Activated naive CD8-positive, alpha-beta T cell treated with anti-CD3 and anti-CD28 coated beads for 36 hours (primary cell): ENCODE measurements around the gene LAG3. TPM values are rescaled to one million over a fixed set of nuclear protein-coding genes. Genes with fewer than 3 reads are reported as not detected.
A peak's percentile ranks its signal among the peaks of the same experiment; 100 is the strongest.

ENCODE experiments used
- DNase-seq: peaks from one replicate; pipeline ENCODE4 v3.0.0; 2021
- H3K27ac Mint-ChIP-seq: one replicate; pipeline ENCODE4 v1.8.0; 2022; ENCODE audit warnings: mild to moderate bottlenecking, moderate library complexity, mixed read lengths
- H3K27me3 Mint-ChIP-seq: one replicate; pipeline ENCODE4 v1.8.0; 2022; ENCODE audit warnings: mild to moderate bottlenecking, mixed read lengths
- H3K36me3 Mint-ChIP-seq: one replicate; pipeline ENCODE4 v1.8.0; 2021; ENCODE audit warnings: mild to moderate bottlenecking, mixed read lengths
- H3K4me1 Mint-ChIP-seq: one replicate; pipeline ENCODE4 v1.8.0; 2021; ENCODE audit warnings: mixed read lengths
- H3K4me3 Mint-ChIP-seq: one replicate; pipeline ENCODE4 v1.8.0; 2022; ENCODE audit warnings: mild to moderate bottlenecking, moderate library complexity, mixed read lengths
- H3K9me3 Mint-ChIP-seq: one replicate; pipeline ENCODE4 v1.8.0; 2022; ENCODE audit warnings: mixed read lengths
- total RNA-seq, 2 experiments: library from RNA; stranded (reverse); gene quantifications; one replicate each; pipeline ENCODE4 v1.2.3, GENCODE V29; 2021

LAG3 gene
- total RNA-seq, 2 experiments from 2014 or later = 64.8 to 67.7 TPM

GRCh38 chr12:6786416-6787094 is 14.2 kb downstream of the LAG3 start:
- Mint-ChIP-seq H3K9me3 (no peaks in the 10 kb centered on the region), H3K36me3 (no peaks in the 10 kb centered on the region), H3K27ac (no peak overlapping the region), H3K4me3 (peak overlapping the region; percentile 5), H3K27me3 (no peaks in the 10 kb centered on the region), H3K4me1 (peaks cover 51% of the 10 kb centered on the region)
- no peak for DNase-seq

GRCh38 chr12:6787309-6787708 is 15.0 kb downstream of the LAG3 start:
- H3K27ac Mint-ChIP-seq = no peak overlapping the region
- H3K36me3 Mint-ChIP-seq = no peaks in the 10 kb centered on the region
- no peak for DNase-seq
- H3K4me3 Mint-ChIP-seq = no peak overlapping the region
- peaks cover 54% of the 10 kb centered on the region for H3K4me1 Mint-ChIP-seq
- H3K27me3 Mint-ChIP-seq = no peaks in the 10 kb centered on the region
- H3K9me3 Mint-ChIP-seq = no peaks in the 10 kb centered on the region

GRCh38 chr12:6788972-6789924 is 16.9 kb downstream of the LAG3 start, which contains the start of gene CD4:
TSS of gene CD4 (plus strand) at chr12:6789528. CDS start at chr12:6800139, 10,611 bp downstream.
- H3K27me3 Mint-ChIP-seq = peaks cover 4% of the 10 kb centered on the region
- H3K27ac Mint-ChIP-seq = no peak within 1 kb of the TSS
- DNase-seq = peak; percentile 54
- peak within 1 kb of the TSS; percentile 4 for H3K4me3 Mint-ChIP-seq
- H3K4me1 Mint-ChIP-seq = peaks cover 53% of the 10 kb centered on the region
- no peaks in the 10 kb centered on the region for H3K9me3 Mint-ChIP-seq
- H3K36me3 Mint-ChIP-seq = no peaks in the 10 kb centered on the region

GRCh38 chr12:6790496-6791150 is 18.3 kb downstream of the LAG3 start:
- H3K36me3 Mint-ChIP-seq = no peaks in the 10 kb centered on the region
- H3K4me3 Mint-ChIP-seq = no peak overlapping the region
- DNase-seq = no peak
- no peak overlapping the region for H3K27ac Mint-ChIP-seq
- H3K4me1 Mint-ChIP-seq = peaks cover 47% of the 10 kb centered on the region
- peaks cover 4% of the 10 kb centered on the region for H3K27me3 Mint-ChIP-seq
- no peaks in the 10 kb centered on the region for H3K9me3 Mint-ChIP-seq

GRCh38 chr12:6791931-6792520 is 19.7 kb downstream of the LAG3 start:
- no peak overlapping the region for H3K4me3 Mint-ChIP-seq
- no peak for DNase-seq
- H3K36me3 Mint-ChIP-seq = no peaks in the 10 kb centered on the region

GRCh38 chr12:6792522-6793201 is 20.3 kb downstream of the LAG3 start:
- H3K4me3 Mint-ChIP-seq = peak overlapping the region; percentile 37
- no peaks in the 10 kb centered on the region for H3K9me3 Mint-ChIP-seq
- no peaks in the 10 kb centered on the region for H3K36me3 Mint-ChIP-seq
- peaks cover 14% of the 10 kb centered on the region for H3K27me3 Mint-ChIP-seq
- H3K4me1 Mint-ChIP-seq = peaks cover 37% of the 10 kb centered on the region
- peak overlapping the region; percentile 4 for H3K27ac Mint-ChIP-seq
- DNase-seq = no peak

More at GRCh38 chr12:6791931-6792520, 19.7 kb downstream of the LAG3 start:
- peaks cover 14% of the 10 kb centered on the region for H3K27me3 Mint-ChIP-seq
- H3K9me3 Mint-ChIP-seq = no peaks in the 10 kb centered on the region
- H3K4me1 Mint-ChIP-seq = peaks cover 38% of the 10 kb centered on the region
- H3K27ac Mint-ChIP-seq = peak overlapping the region; percentile 4

- no peak for DNase-seq
- Mint-ChIP-seq H3K36me3 (no peaks in the 10 kb centered on the region), H3K9me3 (no peaks in the 10 kb centered on the region), H3K4me1 (peaks cover 26% of the 10 kb centered on the region), H3K27me3 (peaks cover 22% of the 10 kb centered on the region), H3K27ac (no peak overlapping the region), H3K4me3 (no peak overlapping the region)
Observed at GRCh38 chr12:6795088-6795487, 22.8 kb downstream of the LAG3 start.

- peaks cover 22% of the 10 kb centered on the region for H3K27me3 Mint-ChIP-seq
- no peaks in the 10 kb centered on the region for H3K9me3 Mint-ChIP-seq
- H3K27ac Mint-ChIP-seq = no peak overlapping the region
- no peaks in the 10 kb centered on the region for H3K36me3 Mint-ChIP-seq
- DNase-seq = no peak
- H3K4me1 Mint-ChIP-seq = peaks cover 20% of the 10 kb centered on the region
- H3K4me3 Mint-ChIP-seq = no peak overlapping the region
Observed at GRCh38 chr12:6796576-6796975, 24.3 kb downstream of the LAG3 start.

GRCh38 chr12:6799147-6799546 is 26.8 kb downstream of the LAG3 start:
- peaks cover 22% of the 10 kb centered on the region for H3K27me3 Mint-ChIP-seq
- DNase-seq = no peak
- H3K4me3 Mint-ChIP-seq = no peak overlapping the region
- H3K4me1 Mint-ChIP-seq = no peaks in the 10 kb centered on the region
- no peak overlapping the region for H3K27ac Mint-ChIP-seq
- H3K9me3 Mint-ChIP-seq = no peaks in the 10 kb centered on the region
- no peaks in the 10 kb centered on the region for H3K36me3 Mint-ChIP-seq

- H3K27ac Mint-ChIP-seq = no peak overlapping the region
- no peaks in the 10 kb centered on the region for H3K9me3 Mint-ChIP-seq
- no peak for DNase-seq
- no peaks in the 10 kb centered on the region for H3K4me1 Mint-ChIP-seq
- no peak overlapping the region for H3K4me3 Mint-ChIP-seq
- no peaks in the 10 kb centered on the region for H3K36me3 Mint-ChIP-seq
- H3K27me3 Mint-ChIP-seq = no peaks in the 10 kb centered on the region
Observed at GRCh38 chr12:6807170-6807569, 34.9 kb downstream of the LAG3 start.

- H3K36me3 Mint-ChIP-seq = no peaks in the 10 kb centered on the region
- H3K27ac Mint-ChIP-seq = no peak overlapping the region
- no peaks in the 10 kb centered on the region for H3K9me3 Mint-ChIP-seq
- DNase-seq = no peak
- no peaks in the 10 kb centered on the region for H3K27me3 Mint-ChIP-seq
- H3K4me1 Mint-ChIP-seq = no peaks in the 10 kb centered on the region
- H3K4me3 Mint-ChIP-seq = no peak overlapping the region
Observed at GRCh38 chr12:6809056-6809455, 36.7 kb downstream of the LAG3 start.

- no peak overlapping the region for H3K27ac Mint-ChIP-seq
- no peak for DNase-seq
- H3K9me3 Mint-ChIP-seq = no peaks in the 10 kb centered on the region
- no peaks in the 10 kb centered on the region for H3K27me3 Mint-ChIP-seq
- H3K36me3 Mint-ChIP-seq = no peaks in the 10 kb centered on the region
- no peak overlapping the region for H3K4me3 Mint-ChIP-seq
- H3K4me1 Mint-ChIP-seq = no peaks in the 10 kb centered on the region
Observed at GRCh38 chr12:6810758-6811157, 38.4 kb downstream of the LAG3 start.

GRCh38 chr12:6813363-6813762 is 41.0 kb downstream of the LAG3 start:
- Mint-ChIP-seq H3K9me3 (no peaks in the 10 kb centered on the region), H3K27me3 (no peaks in the 10 kb centered on the region), H3K4me3 (no peak overlapping the region), H3K4me1 (no peaks in the 10 kb centered on the region), H3K27ac (no peak overlapping the region), H3K36me3 (no peaks in the 10 kb centered on the region)
- DNase-seq = no peak

GRCh38 chr12:6816598-6816997 is 44.3 kb downstream of the LAG3 start:
- H3K4me3 Mint-ChIP-seq = no peak overlapping the region
- H3K27me3 Mint-ChIP-seq = peaks cover 13% of the 10 kb centered on the region
- H3K4me1 Mint-ChIP-seq = peaks cover 5% of the 10 kb centered on the region
- H3K27ac Mint-ChIP-seq = no peak overlapping the region
- no peak for DNase-seq
- no peaks in the 10 kb centered on the region for H3K9me3 Mint-ChIP-seq
- H3K36me3 Mint-ChIP-seq = no peaks in the 10 kb centered on the region
